HFF-Myc (cell line): Measurements from ENCODE around the gene SMYD3.

ENCODE experiments used
- DNase-seq: peaks from one replicate; pipeline ENCODE4 v3.0.0-alpha.2; 2011; ENCODE audit warnings: low read depth; ENCODE audit errors: extremely low read depth
- H3K4me3 ChIP-seq: replicated peaks from 2 replicates; pipeline ENCODE4 v1.5.1; 2011; ENCODE audit warnings: low read depth, mild to moderate bottlenecking, control low read depth, low read length
- CTCF ChIP-seq: IDR thresholded peaks from 2 replicates; pipeline ENCODE4 v1.5.1; 2012; ENCODE audit warnings: mild to moderate bottlenecking, low read depth, low read length, control low read depth; ENCODE audit errors: missing control alignments

SMYD3 gene

GRCh38 chr1:245968775-245969174 is 538.3 kb downstream of the SMYD3 start:
- H3K4me3 ChIP-seq: no peak overlapping the region
- no peak for TF ChIP-seq CTCF
- no peak for DNase-seq

GRCh38 chr1:245965398-245965797 is 541.7 kb downstream of the SMYD3 start:
- no peak overlapping the region for H3K4me3 ChIP-seq
- TF ChIP-seq CTCF: no peak
- DNase-seq: no peak

- H3K4me3 ChIP-seq: no peak overlapping the region
- no peak for DNase-seq
- TF ChIP-seq CTCF: no peak
Measured at GRCh38 chr1:245963649-245964048, 543.4 kb downstream of the SMYD3 start.

GRCh38 chr1:245962453-245962852 is 544.6 kb downstream of the SMYD3 start:
- H3K4me3 ChIP-seq: no peak overlapping the region
- TF ChIP-seq CTCF: no peak
- no peak for DNase-seq

GRCh38 chr1:245961137-245961540 is 545.9 kb downstream of the SMYD3 start:
- no peak for TF ChIP-seq CTCF
- DNase-seq: no peak
- H3K4me3 ChIP-seq: no peak overlapping the region

- TF ChIP-seq CTCF: no peak
- H3K4me3 ChIP-seq: no peak overlapping the region
- DNase-seq: no peak
Measured at GRCh38 chr1:245960171-245960570, 546.9 kb downstream of the SMYD3 start.

GRCh38 chr1:245958016-245958415 is 549.1 kb downstream of the SMYD3 start:
- H3K4me3 ChIP-seq: no peak overlapping the region
- DNase-seq: no peak
- no peak for TF ChIP-seq CTCF
